Neural progenitor cell (in vitro differentiated cells): Measurements from ENCODE around the gene ABCA10. TPM values are rescaled to one million over a fixed set of nuclear protein-coding genes. Genes with fewer than 3 reads are reported as not detected.

Source experiments
- DNase-seq: peaks from one replicate; pipeline ENCODE4 v3.0.0-alpha.2; 2016; ENCODE audit warnings: low spot score
- H2AFZ ChIP-seq: fragments of 200-600 bp; sonication (generic); replicated peaks from 2 replicates; pipeline ENCODE4 v1.6.1; 2016; ENCODE audit warnings: antibody characterized with exemption
- H3F3A ChIP-seq: fragments of 200-600 bp; sonication (generic); 2 replicates; pipeline ENCODE4 v1.6.1; 2016; ENCODE audit warnings: antibody characterized with exemption, low read depth
- H3K27ac ChIP-seq: fragments of 200-600 bp; sonication (generic); 2 replicates; pipeline ENCODE4 v1.5.1; 2016; ENCODE audit warnings: mild to moderate bottlenecking
- H3K27me3 ChIP-seq: fragments of 200-600 bp; sonication (generic); 2 replicates; pipeline ENCODE4 v1.6.1; 2016; ENCODE audit warnings: mild to moderate bottlenecking, moderate library complexity
- H3K36me3 ChIP-seq: fragments of 200-600 bp; sonication (generic); 2 replicates; pipeline ENCODE4 v1.5.1; 2016
- H3K4me1 ChIP-seq: fragments of 200-600 bp; sonication (generic); 2 replicates; pipeline ENCODE4 v1.6.1; 2016; ENCODE audit warnings: mixed run types
- H3K4me2 ChIP-seq: fragments of 200-600 bp; sonication (generic); 2 replicates; pipeline ENCODE4 v1.6.1; 2016
- H3K4me3 ChIP-seq: fragments of 200-600 bp; sonication (generic); 2 replicates; pipeline ENCODE4 v1.5.1; 2016
- H3K79me2 ChIP-seq: fragments of 200-600 bp; sonication (generic); 2 replicates; pipeline ENCODE4 v1.6.1; 2016; ENCODE audit warnings: low read depth
- H3K9ac ChIP-seq: fragments of 200-600 bp; sonication (generic); 2 replicates; pipeline ENCODE4 v1.6.1; 2016
- H3K9me3 ChIP-seq: fragments of 200-600 bp; sonication (generic); 2 replicates; pipeline ENCODE4 v1.5.1; 2016; ENCODE audit warnings: low read depth
- H4K20me1 ChIP-seq: fragments of 200-600 bp; sonication (generic); 2 replicates; pipeline ENCODE4 v1.6.1; 2016; ENCODE audit warnings: low read depth
- H3K27ac Mint-ChIP-seq: 3 replicates; pipeline ENCODE4 v1.8.0; 2021; ENCODE audit warnings: mixed read lengths
- H3K27me3 Mint-ChIP-seq: 2 replicates; pipeline ENCODE4 v1.8.0; 2022; ENCODE audit warnings: low read depth, mild to moderate bottlenecking, inconsistent platforms, moderate library complexity, mixed read lengths; ENCODE audit not compliant: insufficient read depth
- H3K36me3 Mint-ChIP-seq: 3 replicates; pipeline ENCODE4 v1.8.0; 2021; ENCODE audit warnings: mixed read lengths
- H3K4me1 Mint-ChIP-seq: 3 replicates; pipeline ENCODE4 v1.8.0; 2021; ENCODE audit warnings: mixed read lengths
- H3K4me3 Mint-ChIP-seq: 3 replicates; pipeline ENCODE4 v1.8.0; 2021; ENCODE audit warnings: mild to moderate bottlenecking, moderate library complexity, mixed read lengths
- H3K9me3 Mint-ChIP-seq: 3 replicates; pipeline ENCODE4 v1.8.0; 2020; ENCODE audit warnings: mixed read lengths
- EZH2 ChIP-seq: fragments of 200-600 bp; sonication (generic); IDR thresholded peaks from 2 replicates; pipeline ENCODE4 v1.6.1; 2017; ENCODE audit warnings: antibody characterized with exemption, mild to moderate bottlenecking, moderate library complexity
- EZH2phosphoT487 ChIP-seq: fragments of 200-600 bp; sonication (generic); IDR thresholded peaks from 2 replicates; pipeline ENCODE4 v1.6.1; 2017; ENCODE audit warnings: antibody characterized with exemption
- total RNA-seq: library from RNA; depleted of rRNA; stranded (reverse); fragments of >200 nt; gene quantifications from 2 replicates; pipeline ENCODE4 v1.2.3, GENCODE V29; 2015; ENCODE audit warnings: low replicate concordance
- TF ChIP-seq, protein P1 (sequence below): fragments of 200-600 bp; sonication (generic); IDR thresholded peaks from 2 replicates; pipeline ENCODE4 v1.5.1; 2017; ENCODE audit warnings: antibody characterized with exemption, mild to moderate bottlenecking

ABCA10 gene
- total RNA-seq, 1 donor from 2014 or later = 0.21 TPM

GRCh38 chr17:69230939-69231338 lies 2.3 kb upstream of the ABCA10 start:
- no peaks in the 10 kb centered on the region for H3K36me3 ChIP-seq
- TF ChIP-seq, protein P1, sequence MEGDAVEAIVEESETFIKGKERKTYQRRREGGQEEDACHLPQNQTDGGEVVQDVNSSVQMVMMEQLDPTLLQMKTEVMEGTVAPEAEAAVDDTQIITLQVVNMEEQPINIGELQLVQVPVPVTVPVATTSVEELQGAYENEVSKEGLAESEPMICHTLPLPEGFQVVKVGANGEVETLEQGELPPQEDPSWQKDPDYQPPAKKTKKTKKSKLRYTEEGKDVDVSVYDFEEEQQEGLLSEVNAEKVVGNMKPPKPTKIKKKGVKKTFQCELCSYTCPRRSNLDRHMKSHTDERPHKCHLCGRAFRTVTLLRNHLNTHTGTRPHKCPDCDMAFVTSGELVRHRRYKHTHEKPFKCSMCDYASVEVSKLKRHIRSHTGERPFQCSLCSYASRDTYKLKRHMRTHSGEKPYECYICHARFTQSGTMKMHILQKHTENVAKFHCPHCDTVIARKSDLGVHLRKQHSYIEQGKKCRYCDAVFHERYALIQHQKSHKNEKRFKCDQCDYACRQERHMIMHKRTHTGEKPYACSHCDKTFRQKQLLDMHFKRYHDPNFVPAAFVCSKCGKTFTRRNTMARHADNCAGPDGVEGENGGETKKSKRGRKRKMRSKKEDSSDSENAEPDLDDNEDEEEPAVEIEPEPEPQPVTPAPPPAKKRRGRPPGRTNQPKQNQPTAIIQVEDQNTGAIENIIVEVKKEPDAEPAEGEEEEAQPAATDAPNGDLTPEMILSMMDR = no peak
- no peak for TF ChIP-seq EZH2phosphoT487
- TF ChIP-seq EZH2 = no peak
- H3K79me2 ChIP-seq = no peaks in the 10 kb centered on the region
- H3K4me1 ChIP-seq = no peaks in the 10 kb centered on the region
- H3K27me3 ChIP-seq = no peaks in the 10 kb centered on the region
- Mint-ChIP-seq H3K4me3 (no peak overlapping the region), H3K27me3 (no peaks in the 10 kb centered on the region), H3K36me3 (no peaks in the 10 kb centered on the region), H3K9me3 (peaks cover 10% of the 10 kb centered on the region), H3K4me1 (peaks cover 4% of the 10 kb centered on the region), H3K27ac (no peak overlapping the region)
- H2AFZ ChIP-seq = no peak overlapping the region
- no peaks in the 10 kb centered on the region for H4K20me1 ChIP-seq
- no peak overlapping the region for H3K4me2 ChIP-seq
- no peak overlapping the region for H3K9ac ChIP-seq
- no peak overlapping the region for H3K4me3 ChIP-seq
- H3F3A ChIP-seq = no peaks in the 10 kb centered on the region
- H3K9me3 ChIP-seq = no peaks in the 10 kb centered on the region
- DNase-seq = no peak
- no peak overlapping the region for H3K27ac ChIP-seq

- Mint-ChIP-seq H3K4me1 (no peaks in the 10 kb centered on the region), H3K36me3 (no peaks in the 10 kb centered on the region), H3K27ac (no peak overlapping the region), H3K9me3 (peaks cover 5% of the 10 kb centered on the region), H3K27me3 (no peaks in the 10 kb centered on the region), H3K4me3 (no peak overlapping the region)
- Histone ChIP-seq H3K9ac (no peak overlapping the region), H3K27me3 (no peaks in the 10 kb centered on the region), H3K4me1 (no peaks in the 10 kb centered on the region), H3K4me3 (no peak overlapping the region), H2AFZ (no peak overlapping the region), H3K27ac (no peak overlapping the region), H4K20me1 (no peaks in the 10 kb centered on the region), H3K36me3 (no peaks in the 10 kb centered on the region), H3K4me2 (no peak overlapping the region), H3F3A (no peaks in the 10 kb centered on the region), H3K9me3 (no peaks in the 10 kb centered on the region), H3K79me2 (no peaks in the 10 kb centered on the region)
- TF ChIP-seq EZH2 = no peak
- TF ChIP-seq EZH2phosphoT487 = no peak
- TF ChIP-seq, protein P1 = no peak
- DNase-seq = no peak
Measured at GRCh38 chr17:69228018-69228417, 606 bp downstream of the ABCA10 start.

- Mint-ChIP-seq H3K9me3 (peaks cover 3% of the 10 kb centered on the region), H3K36me3 (no peaks in the 10 kb centered on the region), H3K27ac (no peak overlapping the region), H3K4me1 (no peaks in the 10 kb centered on the region), H3K4me3 (no peak overlapping the region), H3K27me3 (no peaks in the 10 kb centered on the region)
- TF ChIP-seq, protein P1 = no peak
- Histone ChIP-seq H3K4me3 (no peak overlapping the region), H2AFZ (no peak overlapping the region), H3K9me3 (no peaks in the 10 kb centered on the region), H3K27me3 (no peaks in the 10 kb centered on the region), H3K4me2 (no peak overlapping the region), H3K36me3 (no peaks in the 10 kb centered on the region), H3K79me2 (no peaks in the 10 kb centered on the region), H3K4me1 (no peaks in the 10 kb centered on the region), H4K20me1 (no peaks in the 10 kb centered on the region), H3K9ac (no peak overlapping the region), H3K27ac (no peak overlapping the region), H3F3A (no peaks in the 10 kb centered on the region)
- no peak for DNase-seq
Measured at GRCh38 chr17:69227541-69227940, 1.1 kb downstream of the ABCA10 start.

DNA sequence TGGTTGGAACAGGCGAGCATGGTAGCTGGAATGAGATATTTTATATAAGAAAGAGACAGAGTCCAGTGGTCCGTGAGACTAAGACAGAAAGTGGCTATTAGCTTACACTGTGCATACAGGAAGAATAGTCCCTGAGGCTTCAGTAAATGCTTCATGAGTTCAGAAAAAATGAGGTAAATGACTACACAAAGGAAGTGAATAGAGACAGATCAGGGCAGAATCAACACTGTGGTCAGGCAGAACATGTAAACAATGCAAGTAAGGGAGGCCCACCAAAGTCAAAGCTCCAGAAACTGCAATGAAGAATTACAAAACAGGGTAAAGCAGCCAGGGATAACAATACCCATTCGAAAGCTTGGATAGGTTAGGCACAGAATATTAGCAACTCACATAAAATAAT lies 4.8 kb downstream of the ABCA10 start:
- Mint-ChIP-seq H3K27ac (no peak overlapping the region), H3K4me1 (no peaks in the 10 kb centered on the region), H3K36me3 (no peaks in the 10 kb centered on the region), H3K4me3 (no peak overlapping the region), H3K9me3 (no peaks in the 10 kb centered on the region), H3K27me3 (no peaks in the 10 kb centered on the region)
- no peak for TF ChIP-seq EZH2phosphoT487
- TF ChIP-seq, protein P1 = no peak
- no peak for TF ChIP-seq EZH2
- no peak overlapping the region for H3K9ac ChIP-seq
- no peak overlapping the region for H3K4me3 ChIP-seq
- H3K27ac ChIP-seq = no peak overlapping the region
- H3F3A ChIP-seq = no peaks in the 10 kb centered on the region
- H4K20me1 ChIP-seq = no peaks in the 10 kb centered on the region
- H2AFZ ChIP-seq = no peak overlapping the region
- H3K4me2 ChIP-seq = no peak overlapping the region
- no peaks in the 10 kb centered on the region for H3K27me3 ChIP-seq
- H3K4me1 ChIP-seq = no peaks in the 10 kb centered on the region
- no peaks in the 10 kb centered on the region for H3K36me3 ChIP-seq
- no peaks in the 10 kb centered on the region for H3K79me2 ChIP-seq
- no peaks in the 10 kb centered on the region for H3K9me3 ChIP-seq
- DNase-seq = no peak
